HepG2 (cell line): ENCODE measurements around the gene PLEKHH1. TPM values are rescaled to one million over a fixed set of nuclear protein-coding genes. Genes with fewer than 3 reads are reported as not detected.

Experiments
- GTF2F1 ChIP-seq: fragments of 150-350 bp; IDR thresholded peaks from 2 replicates; pipeline ENCODE4 v1.6.1; 2014; ENCODE audit warnings: low read length
- KAT7 ChIP-seq: IDR thresholded peaks from 2 replicates; pipeline ENCODE4 v1.6.1; 2018; ENCODE audit warnings: borderline replicate concordance, missing compliant biosample characterization
- KLF9 ChIP-seq: IDR thresholded peaks from 2 replicates; pipeline ENCODE4 v1.6.1; 2016; ENCODE audit warnings: low read depth
- PRMT3 ChIP-seq: sonication (generic); formaldehyde crosslinking; IDR thresholded peaks from 2 replicates; pipeline ENCODE4 v1.8.1; 2022; ENCODE audit warnings: low read depth, mild to moderate bottlenecking, moderate library complexity, missing genetic modification reagents, borderline replicate concordance
- SCMH1 ChIP-seq: sonication (generic); formaldehyde crosslinking; IDR thresholded peaks from 2 replicates; pipeline ENCODE4 v1.9.0; 2021; ENCODE audit warnings: missing genetic modification reagents, mild to moderate bottlenecking, borderline replicate concordance
- SOX13 ChIP-seq, 3 experiments: fragments of 450-650 bp in 1 of 3; sonication (generic) in 1 of 3; formaldehyde crosslinking in 1 of 3; IDR thresholded peaks in 2 of 3; conservative IDR thresholded peaks in 1 of 3; 2 replicates each; pipeline versions ENCODE4 v1.5.0 to v1.6.1; 2016 to 2020; ENCODE audit warnings: antibody characterized with exemption in 1 of 3, mild to moderate bottlenecking in 1 of 3, missing compliant biosample characterization in 1 of 3, missing genetic modification reagents in 1 of 3, moderate library complexity in 1 of 3
- STAG1 ChIP-seq: sonication (generic); formaldehyde crosslinking; IDR thresholded peaks from 2 replicates; pipeline ENCODE4 v1.4.0; 2020; ENCODE audit warnings: missing genetic modification reagents
- TMF1 ChIP-seq: sonication (generic); formaldehyde crosslinking; IDR thresholded peaks from 2 replicates; pipeline ENCODE4 v1.8.1; 2022; ENCODE audit warnings: low read depth, missing genetic modification reagents
- WIZ ChIP-seq: sonication (generic); formaldehyde crosslinking; IDR thresholded peaks from 2 replicates; pipeline ENCODE4 v1.5.1; 2020; ENCODE audit warnings: mild to moderate bottlenecking, missing genetic modification reagents
- YEATS4 ChIP-seq: sonication (generic); formaldehyde crosslinking; IDR thresholded peaks from 2 replicates; pipeline ENCODE4 v1.4.0; 2020; ENCODE audit warnings: missing genetic modification reagents, borderline replicate concordance
- ZBTB20 ChIP-seq: sonication (generic); formaldehyde crosslinking; IDR thresholded peaks from 2 replicates; pipeline ENCODE4 v1.8.1; 2023; ENCODE audit warnings: missing genetic modification reagents, low read depth, mild to moderate bottlenecking, borderline replicate concordance
- ZNF430 ChIP-seq: sonication (generic); formaldehyde crosslinking; IDR thresholded peaks from 2 replicates; pipeline ENCODE4 v1.9.0; 2021; ENCODE audit warnings: mild to moderate bottlenecking, missing genetic modification reagents
- ZNF75D ChIP-seq: sonication (generic); formaldehyde crosslinking; IDR thresholded peaks from 2 replicates; pipeline ENCODE4 v1.8.1; 2023; ENCODE audit warnings: missing genetic modification reagents, mild to moderate bottlenecking, borderline replicate concordance
- polyA plus RNA-seq, 8 experiments: library from polyadenylated mRNA; depleted of rRNA in 3 of 8; stranded (reverse) in 7 of 8; unstranded in 1 of 8; fragments of >200 nt; fragmentation: Illumina TruSeq in 4 of 8; extraction: Trizol in 4 of 8; gene quantifications; 2 replicates each; pipeline versions ENCODE4 v1.2.1 to v1.2.3, GENCODE V29; 2011 to 2016; ENCODE audit warnings: low read depth in 4 of 8, missing spikeins in 1 of 8, mixed read lengths in 1 of 8; ENCODE audit not compliant: insufficient read depth in 1 of 8
- total RNA-seq, 5 experiments: library from RNA; depleted of rRNA; stranded (reverse); fragments of >200 nt; fragmentation: Illumina TruSeq; extraction: Trizol; gene quantifications; 2 replicates each; pipeline ENCODE4 v1.2.3, GENCODE V29; 2016; ENCODE audit warnings: low read depth in 1 of 5
- TF ChIP-seq, protein P1 (sequence below): sonication (generic); formaldehyde crosslinking; IDR thresholded peaks from 2 replicates; pipeline ENCODE4 v1.5.1; 2020; ENCODE audit warnings: mild to moderate bottlenecking, moderate library complexity, missing genetic modification reagents
- TF ChIP-seq, protein P2 (sequence below): sonication (generic); formaldehyde crosslinking; IDR thresholded peaks from 2 replicates; pipeline ENCODE4 v1.4.0; 2020; ENCODE audit warnings: missing genetic modification reagents
- TF ChIP-seq, protein P3 (sequence below): sonication (generic); formaldehyde crosslinking; IDR thresholded peaks from 2 replicates; pipeline ENCODE4 v1.8.1; 2023; ENCODE audit warnings: mild to moderate bottlenecking, missing genetic modification reagents
- TF ChIP-seq, protein P4 (sequence below): IDR thresholded peaks from 2 replicates; pipeline ENCODE4 v1.6.1; 2016; ENCODE audit warnings: low read depth, control low read depth
- TF ChIP-seq, protein P5 (sequence below): sonication (generic); formaldehyde crosslinking; IDR thresholded peaks from 2 replicates; pipeline ENCODE4 v1.8.1; 2023; ENCODE audit warnings: mild to moderate bottlenecking, inconsistent platforms, moderate library complexity, missing genetic modification reagents, borderline replicate concordance

The PLEKHH1 gene
- total and polyA plus RNA-seq, 2 of the 13 experiments (the other 11 are each of a cell fraction or from before 2014, with no cell fraction given), result 8.6 to 15.8 TPM

DNA sequence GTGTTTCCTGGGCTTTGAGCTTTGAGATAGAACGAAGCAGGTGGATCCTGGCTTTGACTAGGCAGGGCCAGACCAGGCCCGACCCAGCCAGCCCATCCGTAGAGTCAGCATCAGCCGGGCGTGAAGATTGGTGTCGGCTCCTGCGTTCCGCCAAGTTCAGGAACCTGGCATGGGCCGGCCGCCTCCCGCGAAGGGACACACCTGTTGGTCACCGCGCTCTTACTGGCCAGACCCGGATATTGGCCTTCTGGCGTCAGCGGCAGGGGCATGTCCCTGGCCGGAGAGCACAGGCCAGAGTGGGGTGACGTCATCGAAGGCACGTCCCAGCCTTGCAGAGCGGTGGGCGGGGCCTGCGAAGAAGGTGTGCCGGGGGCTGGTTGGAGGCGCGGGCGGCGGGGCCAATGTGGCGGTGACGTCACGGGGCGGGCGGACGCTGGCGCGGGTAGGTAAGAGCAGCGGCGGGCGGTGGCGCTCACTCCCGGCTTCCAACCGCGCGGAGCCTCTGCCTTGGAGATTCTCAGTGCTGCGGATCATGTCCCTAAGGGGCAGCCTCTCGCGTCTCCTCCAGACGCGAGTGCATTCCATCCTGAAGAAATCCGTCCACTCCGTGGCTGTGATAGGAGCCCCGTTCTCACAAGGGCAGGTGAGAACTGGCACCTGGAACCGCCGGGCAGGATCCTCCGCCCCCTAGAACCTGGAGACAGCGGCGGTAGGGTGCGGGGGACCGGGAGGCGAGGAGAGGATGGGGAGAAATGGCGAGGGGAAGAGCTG, 86.5 kb downstream of the PLEKHH1 start, which contains the start of gene ARG2 (continued):
- TF ChIP-seq, protein P1, sequence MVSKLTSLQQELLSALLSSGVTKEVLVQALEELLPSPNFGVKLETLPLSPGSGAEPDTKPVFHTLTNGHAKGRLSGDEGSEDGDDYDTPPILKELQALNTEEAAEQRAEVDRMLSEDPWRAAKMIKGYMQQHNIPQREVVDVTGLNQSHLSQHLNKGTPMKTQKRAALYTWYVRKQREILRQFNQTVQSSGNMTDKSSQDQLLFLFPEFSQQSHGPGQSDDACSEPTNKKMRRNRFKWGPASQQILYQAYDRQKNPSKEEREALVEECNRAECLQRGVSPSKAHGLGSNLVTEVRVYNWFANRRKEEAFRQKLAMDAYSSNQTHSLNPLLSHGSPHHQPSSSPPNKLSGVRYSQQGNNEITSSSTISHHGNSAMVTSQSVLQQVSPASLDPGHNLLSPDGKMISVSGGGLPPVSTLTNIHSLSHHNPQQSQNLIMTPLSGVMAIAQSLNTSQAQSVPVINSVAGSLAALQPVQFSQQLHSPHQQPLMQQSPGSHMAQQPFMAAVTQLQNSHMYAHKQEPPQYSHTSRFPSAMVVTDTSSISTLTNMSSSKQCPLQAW (CRISPR knock-in tag), result peak; percentile 89
- TF ChIP-seq STAG1 (CRISPR knock-in tag) (peak; percentile 4; the same call in 1 of the 2 replicates), ZNF75D (no peak), ZNF430 (CRISPR knock-in tag) (peak; percentile 82), KLF9 (peak; percentile 38; the same call in 1 of the 2 replicates), SCMH1 (CRISPR knock-in tag) (no peak), PRMT3 (no peak), TMF1 (CRISPR knock-in tag) (no peak), YEATS4 (CRISPR knock-in tag) (no peak; the same call in 1 of the 2 replicates), WIZ (CRISPR knock-in tag) (no peak; the same call in 1 of the 2 replicates), GTF2F1 (no peak), ZBTB20 (peak; percentile 22; the same call in 1 of the 2 replicates), SOX13 (IDR thresholded peaks at IDR 0.05) (no peak), SOX13 (CRISPR knock-in tag; conservative IDR thresholded peaks at IDR 0.05 in 1 of 2, IDR thresholded peaks at IDR 0.05 in 1 of 2) (peak in 1 of 2 experiments; percentile 55; a peak in 1 of 4 replicates), KAT7 (CRISPR knock-in tag) (no peak; the same call in 1 of the 2 replicates)
- TF ChIP-seq, protein P2, sequence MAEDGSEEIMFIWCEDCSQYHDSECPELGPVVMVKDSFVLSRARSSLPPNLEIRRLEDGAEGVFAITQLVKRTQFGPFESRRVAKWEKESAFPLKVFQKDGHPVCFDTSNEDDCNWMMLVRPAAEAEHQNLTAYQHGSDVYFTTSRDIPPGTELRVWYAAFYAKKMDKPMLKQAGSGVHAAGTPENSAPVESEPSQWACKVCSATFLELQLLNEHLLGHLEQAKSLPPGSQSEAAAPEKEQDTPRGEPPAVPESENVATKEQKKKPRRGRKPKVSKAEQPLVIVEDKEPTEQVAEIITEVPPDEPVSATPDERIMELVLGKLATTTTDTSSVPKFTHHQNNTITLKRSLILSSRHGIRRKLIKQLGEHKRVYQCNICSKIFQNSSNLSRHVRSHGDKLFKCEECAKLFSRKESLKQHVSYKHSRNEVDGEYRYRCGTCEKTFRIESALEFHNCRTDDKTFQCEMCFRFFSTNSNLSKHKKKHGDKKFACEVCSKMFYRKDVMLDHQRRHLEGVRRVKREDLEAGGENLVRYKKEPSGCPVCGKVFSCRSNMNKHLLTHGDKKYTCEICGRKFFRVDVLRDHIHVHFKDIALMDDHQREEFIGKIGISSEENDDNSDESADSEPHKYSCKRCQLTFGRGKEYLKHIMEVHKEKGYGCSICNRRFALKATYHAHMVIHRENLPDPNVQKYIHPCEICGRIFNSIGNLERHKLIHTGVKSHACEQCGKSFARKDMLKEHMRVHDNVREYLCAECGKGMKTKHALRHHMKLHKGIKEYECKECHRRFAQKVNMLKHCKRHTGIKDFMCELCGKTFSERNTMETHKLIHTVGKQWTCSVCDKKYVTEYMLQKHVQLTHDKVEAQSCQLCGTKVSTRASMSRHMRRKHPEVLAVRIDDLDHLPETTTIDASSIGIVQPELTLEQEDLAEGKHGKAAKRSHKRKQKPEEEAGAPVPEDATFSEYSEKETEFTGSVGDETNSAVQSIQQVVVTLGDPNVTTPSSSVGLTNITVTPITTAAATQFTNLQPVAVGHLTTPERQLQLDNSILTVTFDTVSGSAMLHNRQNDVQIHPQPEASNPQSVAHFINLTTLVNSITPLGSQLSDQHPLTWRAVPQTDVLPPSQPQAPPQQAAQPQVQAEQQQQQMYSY (CRISPR knock-in tag), result no peak
- TF ChIP-seq, protein P3, sequence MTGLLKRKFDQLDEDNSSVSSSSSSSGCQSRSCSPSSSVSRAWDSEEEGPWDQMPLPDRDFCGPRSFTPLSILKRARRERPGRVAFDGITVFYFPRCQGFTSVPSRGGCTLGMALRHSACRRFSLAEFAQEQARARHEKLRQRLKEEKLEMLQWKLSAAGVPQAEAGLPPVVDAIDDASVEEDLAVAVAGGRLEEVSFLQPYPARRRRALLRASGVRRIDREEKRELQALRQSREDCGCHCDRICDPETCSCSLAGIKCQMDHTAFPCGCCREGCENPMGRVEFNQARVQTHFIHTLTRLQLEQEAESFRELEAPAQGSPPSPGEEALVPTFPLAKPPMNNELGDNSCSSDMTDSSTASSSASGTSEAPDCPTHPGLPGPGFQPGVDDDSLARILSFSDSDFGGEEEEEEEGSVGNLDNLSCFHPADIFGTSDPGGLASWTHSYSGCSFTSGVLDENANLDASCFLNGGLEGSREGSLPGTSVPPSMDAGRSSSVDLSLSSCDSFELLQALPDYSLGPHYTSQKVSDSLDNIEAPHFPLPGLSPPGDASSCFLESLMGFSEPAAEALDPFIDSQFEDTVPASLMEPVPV (CRISPR knock-in tag), result no peak
- TF ChIP-seq, protein P4, sequence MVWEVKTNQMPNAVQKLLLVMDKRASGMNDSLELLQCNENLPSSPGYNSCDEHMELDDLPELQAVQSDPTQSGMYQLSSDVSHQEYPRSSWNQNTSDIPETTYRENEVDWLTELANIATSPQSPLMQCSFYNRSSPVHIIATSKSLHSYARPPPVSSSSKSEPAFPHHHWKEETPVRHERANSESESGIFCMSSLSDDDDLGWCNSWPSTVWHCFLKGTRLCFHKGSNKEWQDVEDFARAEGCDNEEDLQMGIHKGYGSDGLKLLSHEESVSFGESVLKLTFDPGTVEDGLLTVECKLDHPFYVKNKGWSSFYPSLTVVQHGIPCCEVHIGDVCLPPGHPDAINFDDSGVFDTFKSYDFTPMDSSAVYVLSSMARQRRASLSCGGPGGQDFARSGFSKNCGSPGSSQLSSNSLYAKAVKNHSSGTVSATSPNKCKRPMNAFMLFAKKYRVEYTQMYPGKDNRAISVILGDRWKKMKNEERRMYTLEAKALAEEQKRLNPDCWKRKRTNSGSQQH (CRISPR knock-in tag), result 0 out of 2 replicates have a peak, but pooled peaks have one; percentile 61
- TF ChIP-seq, protein P5, sequence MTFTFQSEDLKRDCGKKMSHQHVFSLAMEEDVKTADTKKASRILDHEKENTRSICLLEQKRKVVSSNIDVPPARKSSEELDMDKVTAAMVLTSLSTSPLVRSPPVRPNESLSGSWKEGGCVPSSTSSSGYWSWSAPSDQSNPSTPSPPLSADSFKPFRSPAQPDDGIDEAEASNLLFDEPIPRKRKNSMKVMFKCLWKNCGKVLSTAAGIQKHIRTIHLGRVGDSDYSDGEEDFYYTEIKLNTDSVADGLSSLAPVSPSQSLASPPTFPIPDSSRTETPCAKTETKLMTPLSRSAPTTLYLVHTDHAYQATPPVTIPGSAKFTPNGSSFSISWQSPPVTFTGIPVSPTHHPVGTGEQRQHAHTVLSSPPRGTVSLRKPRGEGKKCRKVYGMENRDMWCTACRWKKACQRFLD (CRISPR knock-in tag), result peak; percentile 44; the same call in 1 of the 2 replicates
